GM19467 (cell line): ENCODE results near the gene PRKCB.

Source experiments
- ATAC-seq: cut with Tn5 transposase; IDR thresholded peaks from one replicate; pipeline ENCODE4 v1.9.1; 2021; ENCODE audit warnings: mild to moderate bottlenecking, moderate library complexity; ENCODE audit not compliant: unreplicated experiment

Gene PRKCB

GRCh38 chr16:23960081-23960885 lies 124.5 kb downstream of the PRKCB start:
- no peak for ATAC-seq

DNA sequence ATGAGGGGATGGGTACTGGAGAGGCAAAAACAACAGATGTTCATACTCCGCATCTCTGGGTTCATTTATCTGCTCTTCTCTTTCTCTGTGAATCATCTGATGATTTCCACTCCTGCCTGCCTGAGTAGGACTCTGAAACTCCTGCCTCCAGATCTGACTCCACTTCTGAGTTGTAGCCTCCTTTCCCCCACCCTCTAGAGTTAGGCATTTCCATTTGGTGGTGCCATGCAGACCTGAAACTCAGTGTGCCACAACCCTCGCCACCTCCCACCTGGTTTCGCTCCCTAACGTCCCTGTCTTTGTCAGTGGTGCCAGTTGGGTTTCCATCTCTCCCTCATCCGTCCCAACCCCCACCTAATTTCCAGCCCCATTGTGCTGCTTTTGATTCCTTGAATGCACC lies 126.2 kb downstream of the PRKCB start:
- ATAC-seq, result no peak

- ATAC-seq, result no peak
These were observed 128.4 kb downstream of the PRKCB start for GRCh38 chr16:23964136-23964535.

DNA sequence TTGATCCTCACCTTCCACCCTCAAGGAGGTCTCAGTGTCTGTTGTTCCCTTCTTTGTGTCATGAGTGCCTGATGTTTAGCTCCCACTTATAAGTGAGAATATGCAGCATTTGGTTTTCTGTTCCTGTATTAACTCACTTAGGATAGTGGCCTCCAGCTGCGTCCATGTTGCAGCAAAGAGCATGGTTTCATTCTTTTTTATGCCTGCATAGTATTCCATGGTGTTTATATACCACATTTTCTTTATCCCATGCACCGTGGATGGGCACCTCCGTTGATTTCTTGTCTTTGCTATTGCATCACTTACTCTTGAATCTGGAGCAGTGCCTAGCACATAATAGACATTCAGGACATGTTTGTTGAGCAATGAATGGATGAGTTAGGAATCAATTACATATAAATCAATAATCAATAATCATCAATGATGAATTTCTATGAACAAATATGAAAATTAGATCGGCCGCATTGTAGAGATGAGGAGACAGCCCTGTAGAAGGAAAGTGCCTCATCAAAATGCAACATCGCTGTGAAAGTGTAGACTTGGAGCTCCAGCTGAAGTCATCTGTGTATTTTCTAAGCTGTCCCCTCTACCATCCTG lies 129.5 kb downstream of the PRKCB start:
- ATAC-seq, result no peak

DNA sequence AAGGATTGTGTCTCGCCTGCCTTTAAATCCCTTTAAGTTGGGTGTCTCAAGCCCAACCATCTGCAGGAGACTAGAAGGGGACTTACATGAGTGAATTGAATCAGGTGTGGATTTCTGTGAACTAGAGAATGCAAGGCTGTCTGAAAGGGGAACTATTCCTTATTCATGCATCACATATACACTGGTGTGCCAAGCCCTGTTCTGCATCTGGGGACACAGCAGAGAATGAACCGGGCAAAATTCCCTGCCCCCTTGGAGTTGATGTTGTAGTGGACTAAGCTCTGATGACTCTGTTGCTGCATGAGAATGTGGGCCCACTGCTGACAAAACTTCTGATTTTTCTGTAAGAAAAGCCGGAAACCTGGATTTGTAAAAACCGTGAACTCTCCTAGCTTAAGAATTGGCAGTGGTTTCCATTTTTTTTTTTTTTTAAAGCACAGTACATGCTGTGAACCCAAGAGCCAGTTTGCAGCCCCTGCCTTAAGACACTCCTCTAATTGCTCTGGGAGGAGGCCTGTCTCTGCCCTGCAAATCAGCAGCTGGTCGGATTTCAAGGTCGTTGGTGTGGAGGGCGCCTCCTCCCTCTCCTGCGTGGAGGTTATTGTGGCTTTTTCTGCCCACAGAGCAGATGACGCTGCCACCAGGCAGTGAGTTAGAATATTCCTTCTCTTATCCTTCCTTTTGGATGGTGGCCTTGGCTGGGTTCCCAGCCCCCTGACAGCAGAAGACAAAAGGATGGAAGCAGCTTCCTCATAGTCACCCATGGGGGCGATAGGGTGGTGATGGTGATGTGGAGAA lies 131.0 kb downstream of the PRKCB start:
- no peak for ATAC-seq

GRCh38 chr16:23967775-23968174 lies 132.0 kb downstream of the PRKCB start:
- no peak for ATAC-seq

DNA sequence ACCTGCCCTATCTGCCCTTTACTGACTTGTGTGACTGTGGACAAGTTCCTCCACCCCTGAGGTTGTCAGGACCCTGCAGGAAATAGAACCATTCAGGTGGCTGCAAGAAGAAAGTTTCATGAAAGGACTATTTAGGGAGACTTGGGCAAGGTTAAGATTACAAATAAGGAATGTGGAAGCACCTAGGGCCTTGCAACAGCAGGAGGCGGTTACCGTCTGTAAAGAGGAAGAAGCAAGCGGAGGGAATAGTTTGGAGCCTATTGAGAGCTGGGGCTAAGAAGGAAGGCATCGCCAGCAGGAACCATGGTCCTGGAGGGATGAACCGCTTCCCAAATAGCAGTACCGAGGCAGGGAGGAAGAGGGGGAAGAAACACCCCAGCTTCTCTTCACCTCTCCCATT lies 132.4 kb downstream of the PRKCB start:
- no peak for ATAC-seq

GRCh38 chr16:23969468-23970297 lies 133.9 kb downstream of the PRKCB start:
- no peak for ATAC-seq

DNA sequence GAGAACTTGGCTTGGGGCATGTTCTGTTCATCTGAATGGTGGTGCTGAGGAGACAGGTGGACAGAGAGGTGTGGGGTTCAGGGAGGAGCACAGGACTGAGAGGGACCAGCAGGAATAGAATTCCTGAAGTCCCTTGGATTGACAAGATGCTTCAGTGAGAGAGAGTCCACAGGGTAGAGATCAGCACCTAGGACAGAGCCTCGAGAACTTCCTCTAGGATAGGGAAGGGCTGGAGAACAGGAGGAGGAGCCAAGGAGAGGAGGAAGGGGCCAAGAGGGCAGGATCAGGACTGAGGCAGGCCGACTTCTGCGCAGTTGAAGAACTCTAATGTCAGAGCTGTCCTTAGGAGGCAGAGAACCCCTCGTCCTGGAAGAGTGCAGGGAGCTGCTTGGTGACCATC lies 138.4 kb downstream of the PRKCB start:
- ATAC-seq, result no peak

DNA sequence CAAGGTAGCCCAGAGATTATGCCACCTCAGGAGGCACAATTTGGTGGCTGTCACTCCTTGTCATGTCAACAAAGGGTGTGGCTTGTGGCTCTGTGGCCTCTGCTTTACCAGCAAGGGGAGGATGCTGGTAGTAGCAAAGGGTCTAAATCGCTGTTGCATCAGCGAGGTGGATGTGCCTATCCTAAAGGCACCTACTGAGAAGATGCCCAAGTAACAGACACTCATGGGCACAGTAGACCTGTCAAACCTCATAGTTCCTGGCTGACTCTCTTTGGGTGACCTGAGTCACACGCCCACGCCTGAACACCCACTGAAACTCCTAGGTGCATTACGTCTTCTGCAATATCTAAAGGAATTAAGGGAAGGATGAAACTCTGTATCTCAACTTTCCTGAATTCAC lies 139.5 kb downstream of the PRKCB start:
- no peak for ATAC-seq

- ATAC-seq, result no peak
These were observed 140.3 kb downstream of the PRKCB start for GRCh38 chr16:23976091-23976490.

GRCh38 chr16:23976524-23976923 lies 140.7 kb downstream of the PRKCB start:
- ATAC-seq, result no peak

- ATAC-seq, result no peak
These were observed 143.7 kb downstream of the PRKCB start for GRCh38 chr16:23979441-23979840.

DNA sequence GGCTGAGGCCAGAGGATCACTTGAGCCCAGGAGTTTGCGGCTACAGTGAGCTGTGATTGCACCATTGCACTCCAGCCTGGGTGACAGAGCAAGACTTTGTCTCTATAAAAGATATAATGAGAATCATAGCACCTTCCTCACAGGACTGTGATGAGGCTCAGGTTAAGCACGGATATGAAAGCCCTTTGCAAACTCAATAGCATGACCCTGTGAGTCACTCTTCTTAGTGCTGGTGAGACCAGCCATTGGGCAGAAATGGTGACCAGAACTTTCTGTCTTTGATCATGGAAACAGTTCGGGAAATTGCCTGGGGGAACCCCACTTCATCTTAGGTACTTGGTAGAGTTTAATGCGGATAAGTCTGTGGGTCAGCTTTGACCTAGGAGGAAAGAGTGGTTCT lies 144.2 kb downstream of the PRKCB start:
- no peak for ATAC-seq

GRCh38 chr16:23981429-23982399 lies 145.9 kb downstream of the PRKCB start:
- ATAC-seq, result no peak

GRCh38 chr16:23986455-23986854 lies 150.7 kb downstream of the PRKCB start:
- ATAC-seq, result no peak

GRCh38 chr16:23987443-23987842 lies 151.7 kb downstream of the PRKCB start:
- peak; percentile 90 for ATAC-seq

DNA sequence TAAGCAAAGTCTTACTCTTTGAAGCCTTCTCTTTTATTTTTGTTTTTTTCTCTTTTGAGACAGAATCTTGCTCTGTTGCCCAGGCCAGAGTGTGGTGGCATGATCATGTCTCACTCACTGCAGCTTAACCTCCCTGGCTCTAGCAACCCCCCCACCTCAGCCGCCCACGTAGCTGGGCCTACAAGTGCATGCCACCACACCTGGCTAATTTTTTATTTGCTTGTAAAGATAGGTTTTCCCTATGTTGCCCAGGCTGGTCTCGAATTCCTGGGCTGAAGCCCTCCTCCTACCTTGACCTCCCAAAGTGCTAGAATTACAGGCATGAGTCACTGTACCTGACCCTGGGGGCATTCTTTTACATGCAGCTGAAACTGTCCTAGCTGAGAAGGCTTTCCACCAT lies 154.7 kb downstream of the PRKCB start:
- no peak for ATAC-seq

- no peak for ATAC-seq
These were observed 155.3 kb downstream of the PRKCB start for GRCh38 chr16:23991066-23991465.

- ATAC-seq, result no peak
These were observed 158.8 kb downstream of the PRKCB start for GRCh38 chr16:23994615-23995014.
